Vagina (tissue), 2 donors: ENCODE results near the gene GNAL. TPM values are rescaled to one million over a fixed set of nuclear protein-coding genes. Genes with fewer than 3 reads are reported as not detected.

Source experiments
- DNase-seq, 2 donors: peaks; one replicate each; pipeline ENCODE4 v3.0.0-alpha.2; 2017; ENCODE audit errors: extremely low spot score in 2 of 2
- H3K27ac ChIP-seq: fragments of 200-600 bp; sonication (generic); one replicate; pipeline ENCODE4 v1.5.1; 2019
- H3K27me3 ChIP-seq: fragments of 200-600 bp; sonication (generic); one replicate; pipeline ENCODE4 v1.5.1; 2019
- H3K36me3 ChIP-seq, 2 donors: fragments of 200-600 bp; sonication (generic); one replicate each; pipeline ENCODE4 v1.5.1; 2017 to 2019
- H3K4me1 ChIP-seq: fragments of 200-600 bp; sonication (generic); one replicate; pipeline ENCODE4 v1.5.1; 2019
- H3K4me3 ChIP-seq, 2 donors: fragments of 200-600 bp; sonication (generic); 1 replicate in 1 of 2; 2 replicates in 1 of 2; pipeline ENCODE4 v1.5.1; 2016 to 2019
- H3K9me3 ChIP-seq: fragments of 200-600 bp; sonication (generic); one replicate; pipeline ENCODE4 v1.5.1; 2019
- CTCF ChIP-seq, 3 experiments: fragments of 450-650 bp in 2 of 3; fragments of 200-600 bp in 1 of 3; sonication (generic) in 1 of 3; IDR thresholded peaks; one replicate each; pipeline ENCODE4 v1.5.1; 2017 to 2019; ENCODE audit warnings: antibody characterized with exemption in 3 of 3, mild to moderate bottlenecking in 2 of 3, moderate library complexity in 2 of 3
- POLR2A ChIP-seq, 2 donors: fragments of 450-650 bp; IDR thresholded peaks; one replicate each; pipeline ENCODE4 v1.6.1; 2017; ENCODE audit warnings: antibody characterized with exemption in 2 of 2, mild to moderate bottlenecking in 2 of 2, moderate library complexity in 2 of 2
- POLR2AphosphoS5 ChIP-seq, 2 donors: sonication (generic); formaldehyde crosslinking; IDR thresholded peaks; one replicate each; pipeline ENCODE4 v1.9.0; 2017; ENCODE audit warnings: antibody characterized with exemption in 2 of 2, mild to moderate bottlenecking in 2 of 2, low read depth in 1 of 2; ENCODE audit not compliant: insufficient read depth in 1 of 2
- intact Hi-C: fragments of 100-400 bp; cut with DNase I; formaldehyde crosslinking; loops from one replicate; pipeline ENCODE4 v1.15.1; 2023
- total RNA-seq: library from RNA; depleted of rRNA; stranded (reverse); fragments of >200 nt; gene quantifications from one replicate; pipeline ENCODE4 v1.2.3, GENCODE V29; 2016

The GNAL gene
- total RNA-seq, 1 donor from 2014 or later, result 23.3 TPM

- DNase-seq, result peak in 1 of 2 donors; percentile 29
- no peaks in the 10 kb centered on the region for H3K27me3 ChIP-seq
- H3K9me3 ChIP-seq, result no peaks in the 10 kb centered on the region
- H3K36me3 ChIP-seq, result no peaks in the 10 kb centered on the region
- H3K4me1 ChIP-seq, result peaks cover 9% of the 10 kb centered on the region
- intact Hi-C loops, result no loop called here
- no peak overlapping the region for H3K4me3 ChIP-seq
- no peak for TF ChIP-seq CTCF (IDR thresholded peaks at IDR 0.05)
- TF ChIP-seq POLR2AphosphoS5 (IDR thresholded peaks at IDR 0.05; ENCODE audit: insufficient read depth in 1 of 2, low read depth in 1 of 2), result no peak
- no peak for TF ChIP-seq POLR2A (IDR thresholded peaks at IDR 0.05)
- no peak overlapping the region for H3K27ac ChIP-seq
Measured at GRCh38 chr18:11665146-11665545, 23.9 kb upstream of the GNAL start.

GRCh38 chr18:11665587-11665986, 23.5 kb upstream of the GNAL start:
- Histone ChIP-seq H3K4me1 (peaks cover 9% of the 10 kb centered on the region), H3K27ac (no peak overlapping the region), H3K4me3 (no peak overlapping the region), H3K27me3 (no peaks in the 10 kb centered on the region), H3K36me3 (no peaks in the 10 kb centered on the region), H3K9me3 (no peaks in the 10 kb centered on the region)
- intact Hi-C loops, result no loop called here
- TF ChIP-seq POLR2AphosphoS5 (IDR thresholded peaks at IDR 0.05; ENCODE audit: insufficient read depth in 1 of 2, low read depth in 1 of 2), result no peak
- TF ChIP-seq CTCF (IDR thresholded peaks at IDR 0.05), result no peak
- TF ChIP-seq POLR2A (IDR thresholded peaks at IDR 0.05), result no peak
- DNase-seq, result no peak

DNA sequence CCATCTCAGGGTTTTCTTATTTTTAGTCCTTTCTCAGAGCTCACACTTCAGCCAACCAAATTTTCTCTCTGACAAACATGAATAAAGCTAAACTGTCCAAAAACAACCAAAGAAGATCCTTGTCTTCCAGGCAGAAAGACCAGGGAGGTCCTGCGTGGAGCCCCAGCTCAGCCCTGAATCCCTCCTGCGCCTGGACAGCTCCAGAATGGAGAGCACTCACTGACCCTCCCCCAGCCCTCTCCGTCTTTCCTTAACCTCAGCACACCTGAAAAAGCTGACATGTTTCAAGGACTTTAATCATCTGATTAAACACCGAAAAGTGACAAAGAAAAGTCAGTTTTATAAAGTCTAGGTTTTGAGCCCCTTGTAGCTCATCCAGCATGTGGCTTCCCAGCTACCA, 22.9 kb upstream of the GNAL start:
- Histone ChIP-seq H3K4me3 (no peak overlapping the region), H3K4me1 (peaks cover 9% of the 10 kb centered on the region), H3K36me3 (no peaks in the 10 kb centered on the region), H3K27ac (no peak overlapping the region), H3K27me3 (no peaks in the 10 kb centered on the region), H3K9me3 (no peaks in the 10 kb centered on the region)
- peak in 1 of 2 donors; percentile 16 for DNase-seq
- intact Hi-C loops, result no loop called here
- no peak for TF ChIP-seq POLR2A (IDR thresholded peaks at IDR 0.05)
- no peak for TF ChIP-seq POLR2AphosphoS5 (IDR thresholded peaks at IDR 0.05; ENCODE audit: insufficient read depth in 1 of 2, low read depth in 1 of 2)
- TF ChIP-seq CTCF (IDR thresholded peaks at IDR 0.05), result no peak

- H3K27me3 ChIP-seq, result no peaks in the 10 kb centered on the region
- no peak overlapping the region for H3K4me3 ChIP-seq
- no peaks in the 10 kb centered on the region for H3K9me3 ChIP-seq
- H3K27ac ChIP-seq, result no peak overlapping the region
- no peaks in the 10 kb centered on the region for H3K36me3 ChIP-seq
- intact Hi-C loops, result no loop called here
- H3K4me1 ChIP-seq, result peaks cover 9% of the 10 kb centered on the region
- peak in 1 of 2 donors; percentile 74 for DNase-seq
- no peak for TF ChIP-seq POLR2AphosphoS5 (IDR thresholded peaks at IDR 0.05; ENCODE audit: insufficient read depth in 1 of 2, low read depth in 1 of 2)
- TF ChIP-seq POLR2A (IDR thresholded peaks at IDR 0.05), result no peak
- no peak for TF ChIP-seq CTCF (IDR thresholded peaks at IDR 0.05)
Measured at GRCh38 chr18:11666831-11667230, 22.2 kb upstream of the GNAL start.

GRCh38 chr18:11667578-11667977, 21.5 kb upstream of the GNAL start:
- no peaks in the 10 kb centered on the region for H3K36me3 ChIP-seq
- no peak overlapping the region for H3K4me3 ChIP-seq
- DNase-seq, result peak in 1 of 2 donors; percentile 65
- H3K27ac ChIP-seq, result no peak overlapping the region
- intact Hi-C loops, result no loop called here
- no peaks in the 10 kb centered on the region for H3K9me3 ChIP-seq
- TF ChIP-seq POLR2A (IDR thresholded peaks at IDR 0.05), result no peak
- no peak for TF ChIP-seq POLR2AphosphoS5 (IDR thresholded peaks at IDR 0.05; ENCODE audit: insufficient read depth in 1 of 2, low read depth in 1 of 2)
- TF ChIP-seq CTCF (IDR thresholded peaks at IDR 0.05), result no peak
- H3K27me3 ChIP-seq, result no peaks in the 10 kb centered on the region
- peaks cover 9% of the 10 kb centered on the region for H3K4me1 ChIP-seq
